IMR-90 (cell line): ENCODE measurements around the gene NTPCR. TPM values are rescaled to one million over a fixed set of nuclear protein-coding genes. Genes with fewer than 3 reads are reported as not detected.

Experiments used
- ATAC-seq: fragments of 200-7000 bp; cut with Tn5 transposase; 2 replicates; pipeline ENCODE4 v1.9.1; 2020; ENCODE audit warnings: low read depth, mild to moderate bottlenecking, moderate library complexity
- BruUV-seq: library from RNA; stranded (reverse); fragments of 400-500 nt; replicated peaks from 2 replicates; lab custom pipeline; 2021; lab: Mats Ljungman, UMichigan
- CTCF ChIA-PET: fragments of 300-600 bp; formaldehyde crosslinking; extraction: SDS; loops from one replicate; lab custom pipeline; 2021; ENCODE audit warnings: antibody characterized with exemption; lab: Yijun Ruan, JAX
- POLR2A ChIA-PET: fragments of 300-600 bp; sonication (Branson Sonifier 250); formaldehyde crosslinking; loops from one replicate; lab custom pipeline; 2022; ENCODE audit warnings: antibody characterized with exemption; ENCODE audit not compliant: unreplicated experiment; lab: Charles Lee
- DNase-seq: peaks from one replicate; pipeline ENCODE4 v3.0.0; 2013
- H2AFZ ChIP-seq: replicated peaks from 2 replicates; pipeline ENCODE3; 2013; ENCODE audit warnings: low read length, mild to moderate bottlenecking; ENCODE audit not compliant: poor library complexity
- H2AK5ac ChIP-seq: 2 replicates; pipeline ENCODE4 v1.6.1; 2013; ENCODE audit warnings: low read depth, low read length, inconsistent platforms
- H2AK9ac ChIP-seq: replicated peaks from 2 replicates; pipeline ENCODE3; 2013; ENCODE audit warnings: mild to moderate bottlenecking, low read depth, low read length, moderate library complexity; ENCODE audit not compliant: poor library complexity
- H2BK120ac ChIP-seq: 2 replicates; pipeline ENCODE4 v1.6.1; 2013; ENCODE audit warnings: low read depth, low read length, inconsistent platforms
- H2BK15ac ChIP-seq: 3 replicates; pipeline ENCODE4 v1.6.1; 2013; ENCODE audit warnings: low read depth, low read length, inconsistent platforms
- H2BK20ac ChIP-seq: 2 replicates; pipeline ENCODE4 v1.6.1; 2013; ENCODE audit warnings: low read depth, mild to moderate bottlenecking, inconsistent platforms, low read length, moderate library complexity
- H2BK5ac ChIP-seq: 2 replicates; pipeline ENCODE4 v1.6.1; 2013; ENCODE audit warnings: mild to moderate bottlenecking, low read depth, low read length, inconsistent platforms; ENCODE audit not compliant: poor library complexity, severe bottlenecking
- H3K14ac ChIP-seq: replicated peaks from 2 replicates; pipeline ENCODE4 v1.6.1; 2013; ENCODE audit warnings: low read depth, low read length, inconsistent platforms
- H3K18ac ChIP-seq: 2 replicates; pipeline ENCODE4 v1.6.1; 2013; ENCODE audit warnings: low read depth, low read length, control low read depth
- H3K23ac ChIP-seq: 2 replicates; pipeline ENCODE4 v1.6.1; 2013; ENCODE audit warnings: low read depth, low read length, inconsistent platforms
- H3K27ac ChIP-seq: 2 replicates; pipeline ENCODE4 v1.5.1; 2013; ENCODE audit warnings: mild to moderate bottlenecking, control low read depth, low read length; ENCODE audit not compliant: insufficient read depth
- H3K27me3 ChIP-seq: 2 replicates; pipeline ENCODE4 v1.6.1; 2013; ENCODE audit warnings: low read length; ENCODE audit not compliant: control insufficient read depth, insufficient read depth
- H3K36me3 ChIP-seq: 2 replicates; pipeline ENCODE4 v1.6.1; 2013; ENCODE audit warnings: low read length, mixed read lengths; ENCODE audit not compliant: control insufficient read depth, insufficient read depth
- H3K4ac ChIP-seq: 2 replicates; pipeline ENCODE4 v1.6.1; 2013; ENCODE audit warnings: low read depth, low read length, inconsistent platforms
- H3K4me1 ChIP-seq: 2 replicates; pipeline ENCODE4 v1.6.1; 2013; ENCODE audit warnings: low read length, mixed read lengths; ENCODE audit not compliant: control insufficient read depth, insufficient read depth
- H3K4me2 ChIP-seq: 2 replicates; pipeline ENCODE4 v1.6.1; 2013; ENCODE audit warnings: low read depth, mild to moderate bottlenecking, control low read depth, low read length, moderate library complexity
- H3K4me3 ChIP-seq: 2 replicates; pipeline ENCODE4 v1.5.1; 2013; ENCODE audit warnings: low read depth, mild to moderate bottlenecking, control low read depth, low read length, moderate library complexity; ENCODE audit not compliant: insufficient read depth
- H3K56ac ChIP-seq: 2 replicates; pipeline ENCODE4 v1.6.1; 2013; ENCODE audit warnings: low read length, inconsistent platforms; ENCODE audit not compliant: insufficient read depth; ENCODE audit errors: extremely low read depth
- H3K79me1 ChIP-seq, 2 experiments: 2 replicates each; pipeline ENCODE4 v1.6.1; 2013; ENCODE audit warnings: low read length in 2 of 2, inconsistent platforms in 1 of 2, low read depth in 1 of 2
- H3K9ac ChIP-seq: 2 replicates; pipeline ENCODE4 v1.6.1; 2013; ENCODE audit warnings: low read depth, low read length, control low read depth
- H3K9me1 ChIP-seq: 2 replicates; pipeline ENCODE4 v1.6.1; 2013; ENCODE audit warnings: low read length, inconsistent platforms; ENCODE audit not compliant: insufficient read depth
- H3K9me3 ChIP-seq: 2 replicates; pipeline ENCODE4 v1.6.1; 2013; ENCODE audit warnings: low read length; ENCODE audit not compliant: control insufficient read depth, insufficient read depth
- H4K20me1 ChIP-seq: 2 replicates; pipeline ENCODE4 v1.6.1; 2013; ENCODE audit warnings: low read length, inconsistent platforms; ENCODE audit not compliant: insufficient read depth
- H4K5ac ChIP-seq: 2 replicates; pipeline ENCODE4 v1.6.1; 2013; ENCODE audit warnings: mild to moderate bottlenecking, low read depth, low read length, control low read depth
- H4K8ac ChIP-seq, 2 experiments: 2 replicates each; pipeline ENCODE4 v1.6.1; 2013; ENCODE audit warnings: low read depth in 2 of 2, low read length in 2 of 2, control low read depth in 1 of 2, inconsistent platforms in 1 of 2
- H4K91ac ChIP-seq: 2 replicates; pipeline ENCODE4 v1.6.1; 2013; ENCODE audit warnings: low read depth, low read length, inconsistent platforms; ENCODE audit not compliant: insufficient read depth
- BHLHE40 ChIP-seq: fragments of 150-350 bp; IDR thresholded peaks from 2 replicates; pipeline ENCODE4 v1.6.1; 2016; ENCODE audit warnings: mild to moderate bottlenecking, low read depth, low read length
- CEBPB ChIP-seq: IDR thresholded peaks from 2 replicates; pipeline ENCODE4 v1.6.1; 2012; ENCODE audit warnings: low read depth, low read length, improper control_type of control experiment
- CHD1 ChIP-seq: IDR thresholded peaks from 2 replicates; pipeline ENCODE4 v1.6.1; 2012; ENCODE audit warnings: low read depth, low read length, improper control_type of control experiment
- ELK1 ChIP-seq: fragments of 150-350 bp; IDR thresholded peaks from 2 replicates; pipeline ENCODE4 v1.6.1; 2016; ENCODE audit warnings: low read depth, mild to moderate bottlenecking, low read length, moderate library complexity, borderline replicate concordance
- FOS ChIP-seq: fragments of 150-350 bp; IDR thresholded peaks from 2 replicates; pipeline ENCODE4 v1.6.1; 2016; ENCODE audit warnings: low read depth, low read length
- MAFK ChIP-seq: IDR thresholded peaks from 2 replicates; pipeline ENCODE4 v1.6.1; 2012; ENCODE audit warnings: low read depth, low read length, improper control_type of control experiment
- MAZ ChIP-seq: IDR thresholded peaks from 2 replicates; pipeline ENCODE4 v1.6.1; 2012; ENCODE audit warnings: low read depth, mild to moderate bottlenecking, low read length, improper control_type of control experiment, moderate library complexity, borderline replicate concordance
- MXI1 ChIP-seq: IDR thresholded peaks from 2 replicates; pipeline ENCODE4 v1.6.1; 2012; ENCODE audit warnings: low read depth, mild to moderate bottlenecking, low read length, moderate library complexity, borderline replicate concordance
- NFE2L2 ChIP-seq: fragments of 150-350 bp; IDR thresholded peaks from 2 replicates; pipeline ENCODE4 v1.6.1; 2016; ENCODE audit warnings: low read depth, mild to moderate bottlenecking, low read length
- POLR2A ChIP-seq: IDR thresholded peaks from 2 replicates; pipeline ENCODE4 v1.6.1; 2012; ENCODE audit warnings: mild to moderate bottlenecking, low read depth, low read length
- RAD21 ChIP-seq: IDR thresholded peaks from 2 replicates; pipeline ENCODE4 v1.6.1; 2012; ENCODE audit warnings: low read length, improper control_type of control experiment
- RCOR1 ChIP-seq: IDR thresholded peaks from 2 replicates; pipeline ENCODE4 v1.6.1; 2012; ENCODE audit warnings: mild to moderate bottlenecking, low read length, improper control_type of control experiment; ENCODE audit not compliant: insufficient replicate concordance
- RFX5 ChIP-seq: IDR thresholded peaks from 2 replicates; pipeline ENCODE4 v1.8.0; 2012; ENCODE audit warnings: low read depth, mild to moderate bottlenecking, low read length, moderate library complexity
- SMC3 ChIP-seq: fragments of 150-350 bp; IDR thresholded peaks from 2 replicates; pipeline ENCODE4 v1.6.1; 2016; ENCODE audit warnings: low read depth, mild to moderate bottlenecking, antibody characterized with exemption, low read length, moderate library complexity
- WGBS, 2 experiments: methylation state at CpG; one replicate each; pipeline versions ENCODE4 v1.1.5 to v1.1.7; 2013; ENCODE audit warnings: missing lambda C conversion rate in 2 of 2; ENCODE audit not compliant: insufficient read length in 1 of 2; ENCODE audit errors: extremely low coverage in 2 of 2; 5-methylcytosine and 5-hydroxymethylcytosine counted together
- dilution Hi-C: fragments of 300-500 bp; cut with HindIII; formaldehyde crosslinking; loops from one replicate; pipeline ENCODE4 v1.14.3; 2018; ENCODE audit warnings: low sequenced_read_pairs; ENCODE audit not compliant: unreplicated experiment
- in situ Hi-C: fragments of 300-500 bp; cut with MboI; formaldehyde crosslinking; loops from 3 replicates; pipeline ENCODE4 v1.14.3; 2019; ENCODE audit warnings: low sequenced_read_pairs, inconsistent platforms, mixed read lengths
- intact Hi-C: fragments of 100-400 bp; cut with micrococcal nuclease; formaldehyde crosslinking; loops from 2 replicates; pipeline ENCODE4 v1.10.0; 2022
- polyA plus RNA-seq, 3 experiments: library from polyadenylated mRNA; depleted of rRNA; stranded (reverse); fragments of >200 nt; gene quantifications; 2 replicates each; pipeline ENCODE4 v1.2.3, GENCODE V29; 2012; ENCODE audit warnings: low replicate concordance in 1 of 3
- total RNA-seq: library from RNA; depleted of rRNA; stranded (reverse); fragments of >200 nt; gene quantifications from 2 replicates; pipeline ENCODE4 v1.2.3, GENCODE V29; 2012
- TF ChIP-seq, protein P1 (sequence below): conservative IDR thresholded peaks from 2 replicates; pipeline ENCODE4 v1.5.1; 2012; ENCODE audit warnings: mild to moderate bottlenecking, low read depth, low read length, improper control_type of control experiment
- TF ChIP-seq, protein P2 (sequence below): fragments of 150-350 bp; IDR thresholded peaks from 2 replicates; pipeline ENCODE4 v1.6.1; 2017; ENCODE audit warnings: mild to moderate bottlenecking, antibody characterized with exemption, low read length, low read depth

NTPCR gene
- total and polyA plus RNA-seq, 2 of the 4 experiments (the other 2 are of a cell fraction), result 13.3 to 16.5 TPM

DNA sequence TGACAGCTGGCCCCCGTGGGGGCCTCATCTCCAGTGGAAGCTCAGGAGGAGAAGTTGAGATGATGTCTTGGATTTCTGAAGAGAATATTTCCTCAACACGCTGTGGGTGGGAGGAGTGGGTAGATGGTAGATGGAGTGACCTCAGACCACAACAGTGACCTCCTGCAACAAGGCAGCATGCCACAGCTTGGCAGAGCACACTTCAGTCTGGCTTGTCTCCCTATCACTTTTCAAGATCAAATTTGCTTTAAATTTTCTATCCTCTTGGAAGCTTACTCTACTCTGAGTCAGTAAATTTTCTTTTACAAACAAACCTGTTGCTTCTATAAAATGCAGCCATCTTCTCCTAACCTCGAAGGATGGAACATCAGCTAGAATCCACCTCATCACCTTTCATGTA is 59.7 kb downstream of the NTPCR start:
- no peak overlapping the region for H2AFZ ChIP-seq
- H3K14ac ChIP-seq, result 0 out of 2 replicates have a peak overlapping the region, but pooled peaks have one; percentile 30

More for the DNA sequence above, 59.7 kb downstream of the NTPCR start:
- no peak overlapping the region for H4K8ac ChIP-seq
- ATAC-seq (peak; percentile 36), DNase-seq (peak; percentile 35)
- dilution Hi-C loops, result no loop called here
- intact Hi-C loops, result no loop called here
- no peak overlapping the region for H2BK5ac ChIP-seq
- TF ChIP-seq NFE2L2 (no peak), ELK1 (no peak), RAD21 (no peak), FOS (no peak), MAZ (no peak), RCOR1 (no peak), BHLHE40 (no peak), MAFK (no peak), MXI1 (no peak), CEBPB (no peak), CHD1 (no peak), RFX5 (no peak), SMC3 (no peak), POLR2A (no peak)
- TF ChIP-seq, protein P1, sequence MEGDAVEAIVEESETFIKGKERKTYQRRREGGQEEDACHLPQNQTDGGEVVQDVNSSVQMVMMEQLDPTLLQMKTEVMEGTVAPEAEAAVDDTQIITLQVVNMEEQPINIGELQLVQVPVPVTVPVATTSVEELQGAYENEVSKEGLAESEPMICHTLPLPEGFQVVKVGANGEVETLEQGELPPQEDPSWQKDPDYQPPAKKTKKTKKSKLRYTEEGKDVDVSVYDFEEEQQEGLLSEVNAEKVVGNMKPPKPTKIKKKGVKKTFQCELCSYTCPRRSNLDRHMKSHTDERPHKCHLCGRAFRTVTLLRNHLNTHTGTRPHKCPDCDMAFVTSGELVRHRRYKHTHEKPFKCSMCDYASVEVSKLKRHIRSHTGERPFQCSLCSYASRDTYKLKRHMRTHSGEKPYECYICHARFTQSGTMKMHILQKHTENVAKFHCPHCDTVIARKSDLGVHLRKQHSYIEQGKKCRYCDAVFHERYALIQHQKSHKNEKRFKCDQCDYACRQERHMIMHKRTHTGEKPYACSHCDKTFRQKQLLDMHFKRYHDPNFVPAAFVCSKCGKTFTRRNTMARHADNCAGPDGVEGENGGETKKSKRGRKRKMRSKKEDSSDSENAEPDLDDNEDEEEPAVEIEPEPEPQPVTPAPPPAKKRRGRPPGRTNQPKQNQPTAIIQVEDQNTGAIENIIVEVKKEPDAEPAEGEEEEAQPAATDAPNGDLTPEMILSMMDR, result no peak
- TF ChIP-seq, protein P2, sequence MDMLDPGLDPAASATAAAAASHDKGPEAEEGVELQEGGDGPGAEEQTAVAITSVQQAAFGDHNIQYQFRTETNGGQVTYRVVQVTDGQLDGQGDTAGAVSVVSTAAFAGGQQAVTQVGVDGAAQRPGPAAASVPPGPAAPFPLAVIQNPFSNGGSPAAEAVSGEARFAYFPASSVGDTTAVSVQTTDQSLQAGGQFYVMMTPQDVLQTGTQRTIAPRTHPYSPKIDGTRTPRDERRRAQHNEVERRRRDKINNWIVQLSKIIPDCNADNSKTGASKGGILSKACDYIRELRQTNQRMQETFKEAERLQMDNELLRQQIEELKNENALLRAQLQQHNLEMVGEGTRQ, result no peak
- in situ Hi-C loops, result no loop called here
- no peak overlapping the region for H3K56ac ChIP-seq
- BruUV-seq, result no TSS peak
- H3K9me3 ChIP-seq, result no peaks in the 10 kb centered on the region
- H3K79me1 ChIP-seq, result no peaks in the 10 kb centered on the region
- no peaks in the 10 kb centered on the region for H3K27me3 ChIP-seq
- no peak overlapping the region for H3K18ac ChIP-seq
- no peaks in the 10 kb centered on the region for H4K20me1 ChIP-seq
- H2BK120ac ChIP-seq, result 0 out of 2 replicates have a peak overlapping the region, but pooled peaks have one; percentile 33
- no peak overlapping the region for H3K4me2 ChIP-seq
- no peak overlapping the region for H4K5ac ChIP-seq
- peak overlapping the region; percentile 45; the same call in 1 of the 2 replicates for H2AK5ac ChIP-seq
- H2BK20ac ChIP-seq, result no peak overlapping the region
- peaks cover 8% of the 10 kb centered on the region; the same call in 1 of the 2 replicates for H3K36me3 ChIP-seq
- peak overlapping the region; percentile 4; the same call in 1 of the 2 replicates for H3K27ac ChIP-seq
- no peak overlapping the region for H2AK9ac ChIP-seq
- H3K9me1 ChIP-seq, result peaks cover 8% of the 10 kb centered on the region
- POLR2A ChIA-PET, result no interaction called here
- no peak overlapping the region for H4K91ac ChIP-seq
- 0 out of 2 replicates have a peak overlapping the region, but pooled peaks have one; percentile 54 for H3K23ac ChIP-seq
- H3K4ac ChIP-seq, result peak overlapping the region; percentile 40; the same call in 1 of the 2 replicates
- H3K4me1 ChIP-seq, result peaks cover 8% of the 10 kb centered on the region; the same call in 1 of the 2 replicates
- no peak overlapping the region for H2BK15ac ChIP-seq
- H3K4me3 ChIP-seq, result no peak overlapping the region
- H3K9ac ChIP-seq, result no peak overlapping the region
- no CpG with 5 or more reads among the region's 3 CpGs for WGBS, 2 experiments
- CTCF ChIA-PET, result no interaction called here
